ENCODE measurements around the gene NDUFB3. TPM values are rescaled to one million over a fixed set of nuclear protein-coding genes. Genes with fewer than 3 reads are reported as not detected.
"Not testable (repeated sequence)": the region's sequence is repeated elsewhere in the genome, so short reads cannot be mapped to it uniquely, and the experiment has no call there.

The NDUFB3 gene
- total RNA-seq, 1 donor from 2014 or later, result 87.7 TPM

- Histone ChIP-seq H3K4me3 (ENCODE audit: low read length in 3 of 3) (peak overlapping the region in 2 of 3 donors; percentile 6 to 35), H3K9ac (ENCODE audit: low read depth in 1 of 3, low read length in 3 of 3) (peak overlapping the region in 2 of 3 donors; percentile 3 to 18)
Measured at GRCh38 chr2:201057087-201057521, 14.7 kb upstream of the NDUFB3 start.

DNA sequence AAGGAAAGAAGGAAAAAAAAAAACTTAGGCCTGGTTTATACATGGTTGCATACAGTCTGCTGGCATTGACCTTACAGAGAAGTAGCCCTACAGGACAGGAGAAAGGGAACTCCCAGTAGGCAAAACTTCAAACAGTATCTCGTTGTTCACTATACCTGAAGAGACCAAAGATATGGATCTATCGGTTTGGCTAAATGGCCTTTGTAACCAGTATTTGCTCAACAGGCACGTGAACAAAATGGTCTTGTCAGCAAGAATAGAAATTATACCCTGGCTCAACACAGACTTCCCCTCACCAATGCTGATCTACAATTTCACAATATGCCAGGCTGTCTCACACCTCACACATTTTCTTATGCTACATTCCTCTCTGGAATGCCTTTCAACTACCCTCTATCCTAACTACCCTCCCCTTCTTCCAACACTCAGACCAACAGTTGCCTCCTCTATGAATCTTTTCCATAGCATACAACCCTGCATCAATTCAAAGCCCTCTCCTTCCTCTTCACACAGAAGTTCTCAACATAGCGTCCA lies 14.0 kb upstream of the NDUFB3 start:
- H3K27me3 ChIP-seq (ENCODE audit: control insufficient read depth in 3 of 3, insufficient read depth in 3 of 3, low read length in 3 of 3), result no peaks in the 10 kb centered on the region
- peaks cover 0 to 7% (median 4%) of the 10 kb centered on the region in 3 donors for H3K36me3 ChIP-seq (ENCODE audit: control insufficient read depth in 3 of 3, insufficient read depth in 3 of 3, low read length in 3 of 3)
- no peak overlapping the region for H3K9ac ChIP-seq (ENCODE audit: low read depth in 1 of 3, low read length in 3 of 3)
- no peaks in the 10 kb centered on the region for H3K9me3 ChIP-seq (ENCODE audit: control insufficient read depth in 3 of 3, low read length in 3 of 3)
- H3K27ac ChIP-seq (ENCODE audit: low read depth, low read length), result peak overlapping the region; percentile 50
- H3K4me3 ChIP-seq (ENCODE audit: low read length in 3 of 3), result no peak overlapping the region
- H3K4me1 ChIP-seq (ENCODE audit: control insufficient read depth in 3 of 3, insufficient read depth in 3 of 3, low read length in 3 of 3), result peaks cover 11 to 18% (median 17%) of the 10 kb centered on the region in 3 donors

More at GRCh38 chr2:201057087-201057521, 14.7 kb upstream of the NDUFB3 start:
- peaks cover 11 to 18% (median 17%) of the 10 kb centered on the region in 3 donors for H3K4me1 ChIP-seq (ENCODE audit: control insufficient read depth in 3 of 3, insufficient read depth in 3 of 3, low read length in 3 of 3)
- no peaks in the 10 kb centered on the region for H3K9me3 ChIP-seq (ENCODE audit: control insufficient read depth in 3 of 3, low read length in 3 of 3)
- H3K27ac ChIP-seq (ENCODE audit: low read depth, low read length), result peak overlapping the region; percentile 50
- peaks cover 0 to 7% (median 4%) of the 10 kb centered on the region in 3 donors for H3K36me3 ChIP-seq (ENCODE audit: control insufficient read depth in 3 of 3, insufficient read depth in 3 of 3, low read length in 3 of 3)
- no peaks in the 10 kb centered on the region for H3K27me3 ChIP-seq (ENCODE audit: control insufficient read depth in 3 of 3, insufficient read depth in 3 of 3, low read length in 3 of 3)

GRCh38 chr2:201058914-201059313 lies 12.9 kb upstream of the NDUFB3 start:
- peaks cover 0 to 7% (median 4%) of the 10 kb centered on the region in 3 donors for H3K36me3 ChIP-seq (ENCODE audit: control insufficient read depth in 3 of 3, insufficient read depth in 3 of 3, low read length in 3 of 3)
- no peaks in the 10 kb centered on the region for H3K27me3 ChIP-seq (ENCODE audit: control insufficient read depth in 3 of 3, insufficient read depth in 3 of 3, low read length in 3 of 3)
- H3K4me1 ChIP-seq (ENCODE audit: control insufficient read depth in 3 of 3, insufficient read depth in 3 of 3, low read length in 3 of 3), result peaks cover 11 to 18% (median 17%) of the 10 kb centered on the region in 3 donors
- H3K9ac ChIP-seq (ENCODE audit: low read depth in 1 of 3, low read length in 3 of 3), result no peak overlapping the region
- no peak overlapping the region for H3K4me3 ChIP-seq (ENCODE audit: low read length in 3 of 3)
- no peaks in the 10 kb centered on the region for H3K9me3 ChIP-seq (ENCODE audit: control insufficient read depth in 3 of 3, low read length in 3 of 3)
- H3K27ac ChIP-seq (ENCODE audit: low read depth, low read length), result no peak overlapping the region

DNA sequence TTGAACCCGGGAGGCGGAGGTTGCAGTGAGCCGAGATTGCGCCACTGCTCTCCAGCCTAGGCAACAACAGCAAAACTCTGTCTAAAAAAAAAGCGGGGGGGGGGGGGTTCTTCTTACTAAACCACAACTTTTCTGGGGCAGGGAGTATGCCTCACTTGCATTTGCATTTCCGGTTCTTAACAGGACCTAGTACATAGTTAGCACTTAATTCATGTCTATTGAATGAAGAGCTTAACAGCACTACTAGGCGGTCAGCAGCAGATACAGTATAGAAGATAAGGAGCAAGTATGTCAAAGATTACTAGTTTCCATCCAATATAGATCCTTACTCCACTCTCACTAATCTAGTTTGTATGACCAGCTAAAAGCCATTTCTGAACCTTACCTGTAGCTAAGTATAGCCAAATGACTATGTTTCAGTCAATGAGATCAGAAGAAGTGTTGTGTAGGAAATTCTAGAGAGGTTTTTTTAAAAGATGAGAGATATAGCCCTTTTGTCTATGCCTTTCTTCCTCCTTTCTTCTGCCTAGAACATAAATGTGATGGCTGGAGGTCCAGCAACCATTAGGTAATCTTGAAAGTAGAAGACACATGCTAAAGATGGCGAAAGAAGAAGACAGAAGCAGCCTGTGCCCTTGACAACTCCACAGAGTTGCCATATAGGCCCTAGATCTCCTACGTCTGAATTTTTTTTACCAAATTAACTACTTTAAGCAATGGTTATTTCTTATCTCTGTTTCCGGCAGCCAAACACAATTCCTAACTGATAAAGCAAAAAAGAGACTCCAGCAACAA lies 11.6 kb upstream of the NDUFB3 start:
- Histone ChIP-seq H3K27me3 (ENCODE audit: control insufficient read depth in 3 of 3, insufficient read depth in 3 of 3, low read length in 3 of 3) (no peaks in the 10 kb centered on the region), H3K4me3 (ENCODE audit: low read length in 3 of 3) (no peak overlapping the region), H3K9me3 (ENCODE audit: control insufficient read depth in 3 of 3, low read length in 3 of 3) (no peaks in the 10 kb centered on the region), H3K9ac (ENCODE audit: low read depth in 1 of 3, low read length in 3 of 3) (no peak overlapping the region), H3K27ac (ENCODE audit: low read depth, low read length) (no peak overlapping the region), H3K36me3 (ENCODE audit: control insufficient read depth in 3 of 3, insufficient read depth in 3 of 3, low read length in 3 of 3) (peaks cover 0 to 7% (median 4%) of the 10 kb centered on the region in 3 donors), H3K4me1 (ENCODE audit: control insufficient read depth in 3 of 3, insufficient read depth in 3 of 3, low read length in 3 of 3) (peaks cover 11 to 18% (median 17%) of the 10 kb centered on the region in 3 donors)

DNA sequence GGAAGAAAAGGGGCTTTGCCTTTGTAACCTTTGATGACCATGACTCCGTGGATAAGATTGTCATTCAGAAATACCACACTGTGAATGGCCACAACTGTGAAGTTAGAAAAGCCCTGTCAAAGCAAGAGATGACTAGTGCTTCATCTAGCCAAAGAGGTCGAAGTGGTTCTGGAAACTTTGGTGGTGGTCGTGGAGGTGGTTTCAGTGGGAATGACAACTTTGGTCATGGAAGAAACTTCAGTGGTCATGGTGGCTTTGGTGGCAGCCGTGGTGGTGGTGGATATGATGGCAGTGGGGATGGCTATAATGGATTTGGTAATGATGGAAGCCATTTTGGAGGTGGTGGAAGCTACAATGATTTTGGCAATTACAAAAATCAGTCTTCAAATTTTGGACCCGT lies 8.3 kb upstream of the NDUFB3 start:
- H3K4me1 ChIP-seq (ENCODE audit: control insufficient read depth in 3 of 3, insufficient read depth in 3 of 3, low read length in 3 of 3), result peaks cover 3 to 15% (median 4%) of the 10 kb centered on the region in 3 donors
- not testable (repeated sequence) for H3K9ac ChIP-seq (ENCODE audit: low read depth in 1 of 3, low read length in 3 of 3); H3K9me3 ChIP-seq (ENCODE audit: control insufficient read depth in 3 of 3, low read length in 3 of 3); H3K36me3 ChIP-seq (ENCODE audit: control insufficient read depth in 3 of 3, insufficient read depth in 3 of 3, low read length in 3 of 3); H3K4me3 ChIP-seq (ENCODE audit: low read length in 3 of 3); H3K27ac ChIP-seq (ENCODE audit: low read depth, low read length); H3K27me3 ChIP-seq (ENCODE audit: control insufficient read depth in 3 of 3, insufficient read depth in 3 of 3, low read length in 3 of 3)

GRCh38 chr2:201064797-201065329 lies 6.9 kb upstream of the NDUFB3 start:
- Histone ChIP-seq H3K36me3 (ENCODE audit: control insufficient read depth in 3 of 3, insufficient read depth in 3 of 3, low read length in 3 of 3) (peaks cover 0 to 5% (median 4%) of the 10 kb centered on the region in 3 donors), H3K9ac (ENCODE audit: low read depth in 1 of 3, low read length in 3 of 3) (no peak overlapping the region), H3K27ac (ENCODE audit: low read depth, low read length) (no peak overlapping the region), H3K4me1 (ENCODE audit: control insufficient read depth in 3 of 3, insufficient read depth in 3 of 3, low read length in 3 of 3) (peaks cover 9 to 25% (median 15%) of the 10 kb centered on the region in 3 donors), H3K27me3 (ENCODE audit: control insufficient read depth in 3 of 3, insufficient read depth in 3 of 3, low read length in 3 of 3) (no peaks in the 10 kb centered on the region), H3K9me3 (ENCODE audit: control insufficient read depth in 3 of 3, low read length in 3 of 3) (no peaks in the 10 kb centered on the region), H3K4me3 (ENCODE audit: low read length in 3 of 3) (no peak overlapping the region)

DNA sequence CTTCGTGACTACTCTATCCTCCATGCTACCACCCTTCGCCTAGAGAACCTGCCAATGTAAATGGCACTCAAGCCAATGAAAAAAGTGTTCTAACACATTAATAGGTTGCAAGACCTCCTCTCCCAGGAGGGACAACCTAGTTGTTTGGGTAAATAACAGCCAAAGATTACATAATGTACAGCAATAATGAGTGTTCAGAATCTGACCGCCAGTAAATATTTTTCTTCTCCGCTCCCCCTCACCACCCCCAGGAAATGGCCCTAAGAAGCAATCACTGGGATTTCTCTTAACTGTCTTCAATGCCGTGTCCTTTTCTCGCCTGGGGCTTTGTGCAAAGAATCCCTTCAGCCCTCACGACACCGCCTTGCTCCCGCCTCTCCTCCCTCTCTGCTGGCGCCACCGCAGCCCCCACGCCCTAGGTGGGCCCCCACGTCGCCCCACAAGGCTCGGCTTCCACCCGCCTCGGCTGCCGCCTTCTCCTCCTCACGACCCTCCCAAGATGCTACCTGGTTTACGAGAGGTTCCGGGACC lies 788 bp upstream of the NDUFB3 start:
- Histone ChIP-seq H3K36me3 (ENCODE audit: control insufficient read depth in 3 of 3, insufficient read depth in 3 of 3, low read length in 3 of 3) (no peaks in the 10 kb centered on the region), H3K4me3 (ENCODE audit: low read length in 3 of 3) (peak overlapping the region; percentile 85 to 100 (median 90)), H3K4me1 (ENCODE audit: control insufficient read depth in 3 of 3, insufficient read depth in 3 of 3, low read length in 3 of 3) (peaks cover 23 to 42% (median 31%) of the 10 kb centered on the region in 3 donors), H3K27ac (ENCODE audit: low read depth, low read length) (peak overlapping the region; percentile 92), H3K9me3 (ENCODE audit: control insufficient read depth in 3 of 3, low read length in 3 of 3) (no peaks in the 10 kb centered on the region), H3K27me3 (ENCODE audit: control insufficient read depth in 3 of 3, insufficient read depth in 3 of 3, low read length in 3 of 3) (no peaks in the 10 kb centered on the region), H3K9ac (ENCODE audit: low read depth in 1 of 3, low read length in 3 of 3) (peak overlapping the region; percentile 89 to 99 (median 97))

DNA sequence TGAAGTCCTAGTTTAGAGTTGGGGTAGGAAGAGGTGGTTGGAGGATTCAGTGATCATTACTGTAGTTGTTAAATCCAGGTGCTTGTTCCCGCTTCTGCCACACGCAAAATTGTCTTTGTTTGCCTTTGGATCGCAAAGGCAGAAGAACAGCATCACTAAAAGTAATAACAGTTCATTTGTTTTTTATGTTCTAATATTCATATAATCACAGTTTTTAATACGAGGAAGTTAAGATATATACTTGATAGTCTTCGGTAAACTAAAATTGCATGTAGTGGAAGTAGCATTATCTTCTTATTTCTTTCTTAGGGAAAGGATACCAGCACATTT lies 365 bp downstream of the NDUFB3 start:
- peak overlapping the region; percentile 85 to 100 (median 90) for H3K4me3 ChIP-seq (ENCODE audit: low read length in 3 of 3)
- no peaks in the 10 kb centered on the region for H3K36me3 ChIP-seq (ENCODE audit: control insufficient read depth in 3 of 3, insufficient read depth in 3 of 3, low read length in 3 of 3)
- peaks cover 23 to 36% (median 31%) of the 10 kb centered on the region in 3 donors for H3K4me1 ChIP-seq (ENCODE audit: control insufficient read depth in 3 of 3, insufficient read depth in 3 of 3, low read length in 3 of 3)
- H3K27ac ChIP-seq (ENCODE audit: low read depth, low read length), result peak overlapping the region; percentile 92
- H3K9ac ChIP-seq (ENCODE audit: low read depth in 1 of 3, low read length in 3 of 3), result peak overlapping the region; percentile 89 to 99 (median 97)
- H3K27me3 ChIP-seq (ENCODE audit: control insufficient read depth in 3 of 3, insufficient read depth in 3 of 3, low read length in 3 of 3), result no peaks in the 10 kb centered on the region
- H3K9me3 ChIP-seq (ENCODE audit: control insufficient read depth in 3 of 3, low read length in 3 of 3), result no peaks in the 10 kb centered on the region

GRCh38 chr2:201073071-201073470 lies 1.3 kb downstream of the NDUFB3 start:
- peak overlapping the region in 2 of 3 donors; percentile 97 to 99 for H3K9ac ChIP-seq (ENCODE audit: low read depth in 1 of 3, low read length in 3 of 3)
- peaks cover 20 to 32% (median 31%) of the 10 kb centered on the region in 3 donors for H3K4me1 ChIP-seq (ENCODE audit: control insufficient read depth in 3 of 3, insufficient read depth in 3 of 3, low read length in 3 of 3)
- no peaks in the 10 kb centered on the region for H3K9me3 ChIP-seq (ENCODE audit: control insufficient read depth in 3 of 3, low read length in 3 of 3)
- H3K27ac ChIP-seq (ENCODE audit: low read depth, low read length), result no peak overlapping the region
- H3K27me3 ChIP-seq (ENCODE audit: control insufficient read depth in 3 of 3, insufficient read depth in 3 of 3, low read length in 3 of 3), result no peaks in the 10 kb centered on the region
- H3K4me3 ChIP-seq (ENCODE audit: low read length in 3 of 3), result peak overlapping the region in 1 of 3 donors; percentile 100
- H3K36me3 ChIP-seq (ENCODE audit: control insufficient read depth in 3 of 3, insufficient read depth in 3 of 3, low read length in 3 of 3), result no peaks in the 10 kb centered on the region
